ENCODE results near the gene PRSS22.

DNA sequence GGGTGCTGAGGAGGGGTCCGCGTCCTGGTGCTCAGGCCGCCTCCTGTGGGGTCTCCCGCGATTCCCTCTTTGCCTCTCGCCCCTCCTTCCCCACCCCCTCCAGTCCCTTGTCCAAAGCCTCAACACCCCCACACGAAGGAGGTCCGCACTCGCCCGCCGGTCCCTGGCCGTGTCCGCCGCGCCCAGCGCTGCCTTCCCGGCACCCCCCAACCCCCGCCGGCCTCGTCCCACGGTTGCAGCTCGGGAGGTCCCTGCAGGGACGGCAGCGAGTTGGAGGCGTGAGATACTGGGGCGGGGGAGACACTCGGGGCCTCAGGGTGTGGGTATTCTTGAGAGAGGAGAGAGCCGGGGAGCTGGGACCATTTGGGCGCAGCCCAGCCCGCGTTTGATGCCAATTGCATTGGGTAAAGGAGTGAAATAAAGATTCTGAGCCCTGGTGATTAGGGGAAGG lies 25.5 kb upstream of the PRSS22 start:
- no peak for TF ChIP-seq CTCF (IDR thresholded peaks at IDR 0.05)
- no peak for TF ChIP-seq POLR2AphosphoS5 (IDR thresholded peaks at IDR 0.05)
